ENCODE measurements around the gene SKIL. TPM values are rescaled to one million over a fixed set of nuclear protein-coding genes. Genes with fewer than 3 reads are reported as not detected.

Gene SKIL
- total and polyA plus RNA-seq, 2 experiments from 2014 or later, result 141 to 358 TPM

GRCh38 chr3:170346481-170347392 is 10.8 kb upstream of the SKIL start (continued):
- TF ChIP-seq EZH2phosphoT487 (IDR thresholded peaks at IDR 0.05; ENCODE audit: unreplicated experiment) (no peak), ZNF462 (CRISPR knock-in tag; IDR thresholded peaks at IDR 0.05) (no peak), CREB1 (CRISPR knock-in tag; IDR thresholded peaks at IDR 0.05; ENCODE audit: low read depth) (no peak), CTCF (conservative IDR thresholded peaks at IDR 0.05; ENCODE audit: low read depth in 2 of 2) (no peak)

Measured in GM23338 (cell line).